DND-41 (cell line): ENCODE data around the gene DUSP15.

Source experiments
- EZH2 ChIP-seq: IDR thresholded peaks from 3 replicates; pipeline ENCODE4 v1.6.1; 2012; ENCODE audit warnings: borderline replicate concordance, low read depth, mild to moderate bottlenecking, moderate library complexity, low read length, inconsistent platforms; ENCODE audit not compliant: severe bottlenecking
- TF ChIP-seq, protein P1 (sequence below): IDR thresholded peaks from 2 replicates; pipeline ENCODE4 v1.5.1; 2012; ENCODE audit warnings: borderline replicate concordance, low read length, moderate library complexity, mild to moderate bottlenecking; ENCODE audit not compliant: poor library complexity, severe bottlenecking; ENCODE audit errors: extremely low read depth

DNA sequence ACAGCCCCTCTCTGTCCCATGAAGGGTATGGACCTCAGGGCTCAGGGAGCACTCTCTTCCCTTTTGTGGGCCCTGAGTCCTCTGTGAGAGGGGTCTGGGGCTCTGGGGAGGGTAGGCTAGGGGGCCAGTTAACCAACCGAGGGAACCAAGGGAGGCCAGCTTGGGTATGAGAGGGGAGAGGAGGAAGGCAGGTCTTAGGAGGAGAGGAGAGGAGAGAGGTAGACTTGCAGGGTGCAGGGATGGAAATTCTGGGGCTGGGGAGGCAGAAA is 720 bp downstream of the DUSP15 start:
- TF ChIP-seq, protein P1, sequence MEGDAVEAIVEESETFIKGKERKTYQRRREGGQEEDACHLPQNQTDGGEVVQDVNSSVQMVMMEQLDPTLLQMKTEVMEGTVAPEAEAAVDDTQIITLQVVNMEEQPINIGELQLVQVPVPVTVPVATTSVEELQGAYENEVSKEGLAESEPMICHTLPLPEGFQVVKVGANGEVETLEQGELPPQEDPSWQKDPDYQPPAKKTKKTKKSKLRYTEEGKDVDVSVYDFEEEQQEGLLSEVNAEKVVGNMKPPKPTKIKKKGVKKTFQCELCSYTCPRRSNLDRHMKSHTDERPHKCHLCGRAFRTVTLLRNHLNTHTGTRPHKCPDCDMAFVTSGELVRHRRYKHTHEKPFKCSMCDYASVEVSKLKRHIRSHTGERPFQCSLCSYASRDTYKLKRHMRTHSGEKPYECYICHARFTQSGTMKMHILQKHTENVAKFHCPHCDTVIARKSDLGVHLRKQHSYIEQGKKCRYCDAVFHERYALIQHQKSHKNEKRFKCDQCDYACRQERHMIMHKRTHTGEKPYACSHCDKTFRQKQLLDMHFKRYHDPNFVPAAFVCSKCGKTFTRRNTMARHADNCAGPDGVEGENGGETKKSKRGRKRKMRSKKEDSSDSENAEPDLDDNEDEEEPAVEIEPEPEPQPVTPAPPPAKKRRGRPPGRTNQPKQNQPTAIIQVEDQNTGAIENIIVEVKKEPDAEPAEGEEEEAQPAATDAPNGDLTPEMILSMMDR, result no peak
- no peak for TF ChIP-seq EZH2
